ENCODE data around the gene RAMP1. TPM values are rescaled to one million over a fixed set of nuclear protein-coding genes. Genes with fewer than 3 reads are reported as not detected.

RAMP1 gene
- total RNA-seq, 1 donor from 2014 or later, result 2.1 TPM

DNA sequence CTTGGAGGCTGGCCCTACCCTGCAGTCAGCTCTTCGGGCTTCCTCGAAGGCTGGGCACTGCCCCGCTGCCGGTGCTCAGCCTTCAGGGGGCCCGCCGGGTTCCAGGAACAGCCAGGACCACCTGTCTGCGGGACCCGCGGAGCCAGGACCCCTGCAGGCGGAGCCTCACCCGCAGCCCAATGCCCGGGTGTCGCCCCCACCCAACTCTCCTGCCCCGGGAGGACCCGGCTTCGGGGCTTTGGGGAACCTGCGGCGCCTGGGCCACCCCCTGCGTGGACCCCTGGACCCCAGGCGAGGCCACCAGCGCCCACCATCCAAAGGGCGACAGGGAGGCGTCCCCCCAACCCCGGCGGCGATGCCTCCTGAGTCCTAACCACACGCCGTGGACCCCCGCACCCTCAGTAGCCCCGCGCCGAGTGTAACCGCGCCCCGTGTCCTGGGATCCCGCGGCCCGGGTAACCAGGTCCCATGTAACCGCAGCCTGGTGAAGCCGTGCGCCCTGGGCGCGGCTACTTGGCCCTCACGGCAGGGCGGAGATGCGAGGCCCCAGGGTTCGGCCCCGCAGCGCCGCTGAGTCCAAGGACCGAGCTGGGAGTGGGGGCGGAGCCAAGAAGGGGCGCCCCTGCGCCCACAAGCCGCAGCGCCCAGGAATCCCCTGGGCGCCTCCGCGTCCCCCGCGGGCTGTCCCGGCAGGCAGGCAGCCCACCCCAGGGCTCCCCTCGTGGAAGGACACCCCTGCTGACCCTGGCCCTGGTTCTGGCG lies 96.4 kb downstream of the RAMP1 start:
- Mint-ChIP-seq H3K4me3 (no peak overlapping the region), H3K27ac (no peak overlapping the region), H3K4me1 (no peaks in the 10 kb centered on the region), H3K27me3 (ENCODE audit: low read depth) (peaks cover 59% of the 10 kb centered on the region), H3K9me3 (peaks cover 4% of the 10 kb centered on the region), H3K36me3 (no peaks in the 10 kb centered on the region)
- no peak for DNase-seq (ENCODE audit: low spot score in 2 of 2, unreplicated experiment in 2 of 2)
- TF ChIP-seq, protein P1, sequence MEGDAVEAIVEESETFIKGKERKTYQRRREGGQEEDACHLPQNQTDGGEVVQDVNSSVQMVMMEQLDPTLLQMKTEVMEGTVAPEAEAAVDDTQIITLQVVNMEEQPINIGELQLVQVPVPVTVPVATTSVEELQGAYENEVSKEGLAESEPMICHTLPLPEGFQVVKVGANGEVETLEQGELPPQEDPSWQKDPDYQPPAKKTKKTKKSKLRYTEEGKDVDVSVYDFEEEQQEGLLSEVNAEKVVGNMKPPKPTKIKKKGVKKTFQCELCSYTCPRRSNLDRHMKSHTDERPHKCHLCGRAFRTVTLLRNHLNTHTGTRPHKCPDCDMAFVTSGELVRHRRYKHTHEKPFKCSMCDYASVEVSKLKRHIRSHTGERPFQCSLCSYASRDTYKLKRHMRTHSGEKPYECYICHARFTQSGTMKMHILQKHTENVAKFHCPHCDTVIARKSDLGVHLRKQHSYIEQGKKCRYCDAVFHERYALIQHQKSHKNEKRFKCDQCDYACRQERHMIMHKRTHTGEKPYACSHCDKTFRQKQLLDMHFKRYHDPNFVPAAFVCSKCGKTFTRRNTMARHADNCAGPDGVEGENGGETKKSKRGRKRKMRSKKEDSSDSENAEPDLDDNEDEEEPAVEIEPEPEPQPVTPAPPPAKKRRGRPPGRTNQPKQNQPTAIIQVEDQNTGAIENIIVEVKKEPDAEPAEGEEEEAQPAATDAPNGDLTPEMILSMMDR (IDR thresholded peaks at IDR 0.05; ENCODE audit: unreplicated experiment), result no peak

GRCh38 chr2:237956402-237956736 lies 96.9 kb downstream of the RAMP1 start:
- Mint-ChIP-seq H3K36me3 (no peaks in the 10 kb centered on the region), H3K27ac (no peak overlapping the region), H3K27me3 (ENCODE audit: low read depth) (peaks cover 59% of the 10 kb centered on the region), H3K9me3 (peaks cover 4% of the 10 kb centered on the region), H3K4me1 (no peaks in the 10 kb centered on the region), H3K4me3 (no peak overlapping the region)
- DNase-seq (ENCODE audit: low spot score in 2 of 2, unreplicated experiment in 2 of 2), result no peak
- TF ChIP-seq, protein P1 (IDR thresholded peaks at IDR 0.05; ENCODE audit: unreplicated experiment), result no peak

GRCh38 chr2:237961637-237962036 lies 102.2 kb downstream of the RAMP1 start:
- H3K27me3 Mint-ChIP-seq (ENCODE audit: low read depth), result peaks cover 26% of the 10 kb centered on the region
- no peaks in the 10 kb centered on the region for H3K36me3 Mint-ChIP-seq
- no peak overlapping the region for H3K27ac Mint-ChIP-seq

More at GRCh38 chr2:237961637-237962036, 102.2 kb downstream of the RAMP1 start:
- Mint-ChIP-seq H3K4me3 (no peak overlapping the region), H3K9me3 (peaks cover 11% of the 10 kb centered on the region), H3K4me1 (peaks cover 2% of the 10 kb centered on the region)
- DNase-seq (ENCODE audit: low spot score in 2 of 2, unreplicated experiment in 2 of 2), result no peak
- TF ChIP-seq, protein P1 (IDR thresholded peaks at IDR 0.05; ENCODE audit: unreplicated experiment), result no peak

Other genes starting within 250 kb of the RAMP1 start
- gene LRRFIP1, start 232.0 kb upstream of the RAMP1 start, total RNA-seq, result 43.6 to 47.5 TPM (median 47.2 TPM) in 3 replicates
- 0.60 to 0.72 TPM (median 0.69 TPM) in 3 replicates for gene RBM44, start 60.8 kb upstream of the RAMP1 start, total RNA-seq
- 31.9 to 36.4 TPM (median 33.4 TPM) in 3 replicates for gene UBE2F, start 107.4 kb downstream of the RAMP1 start, total RNA-seq
- 19.9 to 21.5 TPM (median 20.4 TPM) in 3 replicates for gene SCLY, start 201.4 kb downstream of the RAMP1 start, total RNA-seq
- gene ESPNL, start 240.7 kb downstream of the RAMP1 start, total RNA-seq, result 0.29 to 0.75 TPM (median 0.38 TPM) in 3 replicates